GM18951 (cell line): ENCODE measurements around the gene XKR7.

ENCODE experiments used
- POLR2A ChIP-seq: IDR thresholded peaks from 4 replicates; pipeline ENCODE4 v1.6.1; 2011; ENCODE audit warnings: mild to moderate bottlenecking; ENCODE audit not compliant: insufficient read length, insufficient read depth; ENCODE audit errors: extremely low read depth
- in situ Hi-C: fragments of 300-500 bp; cut with MboI; formaldehyde crosslinking; loops from one replicate; pipeline ENCODE4 v1.12.0; 2022; ENCODE audit warnings: low sequenced_read_pairs, mixed read lengths, inconsistent platforms; ENCODE audit not compliant: unreplicated experiment

The XKR7 gene

GRCh38 chr20:32035426-32035779, 67.5 kb downstream of the XKR7 start:
- no peak for TF ChIP-seq POLR2A
- in situ Hi-C loops: no loop called here

GRCh38 chr20:32036252-32036651, 68.3 kb downstream of the XKR7 start:
- in situ Hi-C loops: no loop called here
- TF ChIP-seq POLR2A: no peak

GRCh38 chr20:32036716-32037485, 69.0 kb downstream of the XKR7 start:
- in situ Hi-C loops: no loop called here
- TF ChIP-seq POLR2A: no peak

GRCh38 chr20:32037929-32038328, 70.0 kb downstream of the XKR7 start:
- TF ChIP-seq POLR2A: no peak
- in situ Hi-C loops: no loop called here

GRCh38 chr20:32040142-32040953, 72.4 kb downstream of the XKR7 start:
- no peak for TF ChIP-seq POLR2A
- in situ Hi-C loops: no loop called here

GRCh38 chr20:32045999-32046398, 78.0 kb downstream of the XKR7 start:
- no peak for TF ChIP-seq POLR2A
- in situ Hi-C loops: no loop called here

- TF ChIP-seq POLR2A: no peak
- in situ Hi-C loops: no loop called here
Observed at GRCh38 chr20:32050324-32050841, 82.4 kb downstream of the XKR7 start.

- in situ Hi-C loops: no loop called here
- TF ChIP-seq POLR2A: no peak
Observed at GRCh38 chr20:32050851-32051556, 83.1 kb downstream of the XKR7 start.

GRCh38 chr20:32051720-32052089, 83.8 kb downstream of the XKR7 start:
- in situ Hi-C loops: no loop called here
- TF ChIP-seq POLR2A: no peak

GRCh38 chr20:32052090-32052777, 84.3 kb downstream of the XKR7 start, which contains the start of gene HCK:
TSS of gene HCK (plus strand) at chr20:32052242.
- TF ChIP-seq POLR2A: no peak
- in situ Hi-C loops: no loop called here

- TF ChIP-seq POLR2A: no peak
- in situ Hi-C loops: no loop called here
Observed at GRCh38 chr20:32052778-32053362, 84.9 kb downstream of the XKR7 start.
